ENCODE measurements around the gene OAS1.
"Not testable (repeated sequence)": the region's sequence is repeated elsewhere in the genome, so short reads cannot be mapped to it uniquely, and the experiment has no call there.

OAS1 gene

GRCh38 chr12:112936927-112937326, 30.2 kb downstream of the OAS1 start:
- DNase-seq (ENCODE audit: low spot score), result no peak

DNA sequence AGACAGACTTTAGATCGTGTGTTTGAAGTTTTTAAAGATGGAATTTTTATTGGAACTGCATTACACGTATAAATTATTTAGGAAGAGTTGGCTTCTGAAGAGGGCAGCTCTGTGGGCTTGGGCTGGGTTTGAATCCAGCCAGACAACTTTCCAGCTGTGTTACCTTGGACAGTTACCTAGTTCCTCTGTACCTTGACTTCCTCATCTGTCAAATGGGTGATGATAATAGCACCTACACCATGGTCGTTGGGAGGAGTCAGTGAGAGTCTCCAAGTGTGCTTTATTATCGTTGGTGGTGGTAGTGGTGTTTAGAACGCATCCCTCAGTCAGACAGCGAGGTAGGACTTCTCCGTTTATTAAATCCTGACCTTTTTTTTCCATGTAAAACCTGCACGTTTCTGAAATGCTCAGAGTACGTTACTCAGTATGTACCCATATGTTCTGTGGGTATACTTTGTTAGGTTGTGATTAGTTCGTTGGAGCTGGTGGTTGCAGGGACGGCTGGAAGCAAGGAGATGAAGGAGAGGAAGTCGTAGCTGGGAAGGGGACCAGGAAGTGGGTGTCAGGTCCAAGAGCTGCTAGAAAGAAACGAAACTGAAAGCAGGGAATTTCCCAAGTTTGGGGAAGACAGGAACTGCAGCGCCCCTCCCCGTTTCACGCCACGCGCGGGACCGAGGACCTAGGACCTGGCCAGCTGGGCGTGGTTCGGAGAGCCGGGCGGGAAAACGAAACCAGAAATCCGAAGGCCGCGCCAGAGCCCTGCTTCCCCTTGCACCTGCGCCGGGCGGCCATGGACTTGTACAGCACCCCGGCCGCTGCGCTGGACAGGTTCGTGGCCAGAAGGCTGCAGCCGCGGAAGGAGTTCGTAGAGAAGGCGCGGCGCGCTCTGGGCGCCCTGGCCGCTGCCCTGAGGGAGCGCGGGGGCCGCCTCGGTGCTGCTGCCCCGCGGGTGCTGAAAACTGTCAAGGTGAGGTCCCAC, 31.3 kb downstream of the OAS1 start, which contains the start of gene OAS3:
Gene OAS3 (plus strand): TSS at position 734 of the 979 bp plus-strand sequence. CDS start 57 bp downstream, at position 791.
- DNase-seq (ENCODE audit: low spot score), result peak; percentile 87

GRCh38 chr12:112938751-112939150, 32.0 kb downstream of the OAS1 start:
- DNase-seq (ENCODE audit: low spot score), result no peak

DNA sequence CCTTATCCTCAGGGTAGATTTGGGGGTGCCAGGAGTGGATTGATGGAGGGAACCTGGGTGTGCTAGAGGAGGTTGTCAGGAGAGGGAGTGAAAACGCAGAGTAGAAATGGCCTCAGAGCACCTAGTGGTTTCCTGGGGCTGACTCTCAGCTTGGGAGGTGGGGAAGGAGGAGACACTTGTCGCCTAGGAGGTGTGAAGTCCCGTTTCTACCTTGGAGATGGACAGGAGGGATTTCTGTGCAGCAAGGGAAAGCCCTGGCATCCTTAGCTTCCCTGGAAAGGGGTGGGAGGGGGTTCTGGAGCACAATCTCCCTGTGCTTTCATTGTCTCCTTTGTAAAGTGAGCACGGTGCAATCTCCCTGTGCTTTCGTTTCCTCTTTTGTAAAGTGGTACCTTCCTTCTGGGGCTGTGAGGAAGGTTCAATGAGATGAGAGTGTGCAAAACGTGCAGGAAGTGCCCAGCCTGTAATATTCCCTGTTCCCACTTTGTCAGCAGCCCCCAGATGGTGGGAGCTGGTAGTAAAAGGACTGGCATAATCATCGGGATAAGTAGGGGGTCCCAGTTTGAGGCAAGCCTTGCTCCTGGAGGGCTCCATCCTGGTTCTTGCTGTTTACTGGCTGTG, 33.1 kb downstream of the OAS1 start:
- no peak for DNase-seq (ENCODE audit: low spot score)

- no peak for DNase-seq (ENCODE audit: low spot score)
Observed at GRCh38 chr12:112941528-112942335, 35.0 kb downstream of the OAS1 start.

GRCh38 chr12:112942572-112942971, 35.8 kb downstream of the OAS1 start:
- no peak for DNase-seq (ENCODE audit: low spot score)

- no peak for DNase-seq (ENCODE audit: low spot score)
Observed at GRCh38 chr12:112944024-112944690, 37.4 kb downstream of the OAS1 start.

- no peak for DNase-seq (ENCODE audit: low spot score)
Observed at GRCh38 chr12:112945515-112945914, 38.8 kb downstream of the OAS1 start.

DNA sequence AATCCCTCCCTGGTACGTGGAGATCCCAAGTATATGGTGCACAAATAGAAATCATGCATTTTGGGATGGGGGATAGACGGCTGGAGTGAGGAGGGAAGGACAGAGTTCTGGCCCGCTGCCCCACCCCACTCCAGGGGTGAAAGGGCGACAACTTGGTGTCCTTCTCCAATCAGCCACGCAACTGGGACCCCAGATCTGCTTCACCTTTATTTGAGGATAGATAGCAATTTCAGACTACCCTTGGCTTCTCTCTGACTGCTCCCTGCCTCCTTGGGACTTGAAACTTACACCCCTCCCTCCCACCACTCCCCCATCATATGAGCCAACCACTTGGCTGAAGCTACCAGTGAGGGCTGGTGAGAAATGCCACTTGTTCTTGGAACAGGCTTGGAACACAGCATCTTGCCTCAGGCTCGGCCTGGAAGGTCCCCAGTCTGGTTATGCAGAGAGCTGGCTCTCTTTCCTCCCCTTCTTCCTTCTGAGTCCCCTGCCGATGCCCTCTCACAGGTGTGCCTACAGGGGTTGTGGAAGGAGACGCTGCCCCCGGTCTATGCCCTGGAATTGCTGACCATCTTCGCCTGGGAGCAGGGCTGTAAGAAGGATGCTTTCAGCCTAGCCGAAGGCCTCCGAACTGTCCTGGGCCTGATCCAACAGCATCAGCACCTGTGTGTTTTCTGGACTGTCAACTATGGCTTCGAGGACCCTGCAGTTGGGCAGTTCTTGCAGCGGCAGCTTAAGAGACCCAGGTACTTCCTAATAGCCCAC, 39.7 kb downstream of the OAS1 start:
- DNase-seq (ENCODE audit: low spot score), result no peak

DNA sequence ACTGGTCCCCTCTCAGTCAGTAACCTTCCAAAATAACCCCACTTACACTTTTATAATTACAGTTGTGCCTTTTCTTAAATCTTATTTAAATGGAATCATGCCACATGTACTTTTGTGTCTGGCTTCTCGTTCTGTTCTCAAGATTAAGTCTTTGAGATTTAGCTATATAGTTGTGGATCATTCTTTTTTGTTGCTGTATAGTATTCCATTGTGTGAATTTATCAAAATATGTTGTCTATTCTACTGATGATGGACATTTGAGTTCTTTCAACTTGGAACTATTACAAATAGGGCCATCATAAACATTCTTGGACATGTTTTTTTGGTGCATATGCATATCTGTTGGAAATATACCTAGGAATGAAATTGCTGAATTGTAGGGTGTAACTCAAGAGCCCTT, 40.6 kb downstream of the OAS1 start:
- DNase-seq (ENCODE audit: low spot score), result no peak

- DNase-seq (ENCODE audit: low spot score), result no peak
Observed at GRCh38 chr12:112947761-112948160, 41.0 kb downstream of the OAS1 start.

- DNase-seq (ENCODE audit: low spot score), result no peak
Observed at GRCh38 chr12:112948806-112949205, 42.0 kb downstream of the OAS1 start.

DNA sequence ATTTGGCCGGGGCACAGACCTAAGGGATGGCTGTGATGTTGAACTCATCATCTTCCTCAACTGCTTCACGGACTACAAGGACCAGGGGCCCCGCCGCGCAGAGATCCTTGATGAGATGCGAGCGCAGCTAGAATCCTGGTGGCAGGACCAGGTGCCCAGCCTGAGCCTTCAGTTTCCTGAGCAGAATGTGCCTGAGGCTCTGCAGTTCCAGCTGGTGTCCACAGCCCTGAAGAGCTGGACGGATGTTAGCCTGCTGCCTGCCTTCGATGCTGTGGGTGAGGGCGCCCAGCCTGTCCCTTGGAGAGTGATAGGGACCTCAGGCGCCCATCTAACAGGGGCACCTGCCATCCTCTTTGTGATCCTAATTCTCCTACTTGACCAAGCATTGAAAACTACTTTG, 43.9 kb downstream of the OAS1 start:
- no peak for DNase-seq (ENCODE audit: low spot score)

- DNase-seq (ENCODE audit: low spot score), result not testable (repeated sequence)
Observed at GRCh38 chr12:112957125-112957524, 50.4 kb downstream of the OAS1 start.

DNA sequence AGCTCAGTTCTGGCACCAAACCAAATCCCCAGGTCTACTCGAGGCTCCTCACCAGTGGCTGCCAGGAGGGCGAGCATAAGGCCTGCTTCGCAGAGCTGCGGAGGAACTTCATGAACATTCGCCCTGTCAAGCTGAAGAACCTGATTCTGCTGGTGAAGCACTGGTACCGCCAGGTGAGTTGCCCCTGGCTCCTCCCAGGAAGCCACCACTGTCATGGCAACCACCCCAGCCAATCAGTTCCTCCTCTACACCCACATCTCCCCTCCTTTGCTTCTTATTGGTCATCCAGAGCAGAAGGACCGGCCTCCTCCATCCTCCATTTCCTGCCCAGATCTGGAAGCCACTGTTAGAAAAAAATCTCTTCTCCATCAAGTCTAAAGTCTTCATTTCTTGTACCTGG, 54.3 kb downstream of the OAS1 start:
- no peak for DNase-seq (ENCODE audit: low spot score)

DNA sequence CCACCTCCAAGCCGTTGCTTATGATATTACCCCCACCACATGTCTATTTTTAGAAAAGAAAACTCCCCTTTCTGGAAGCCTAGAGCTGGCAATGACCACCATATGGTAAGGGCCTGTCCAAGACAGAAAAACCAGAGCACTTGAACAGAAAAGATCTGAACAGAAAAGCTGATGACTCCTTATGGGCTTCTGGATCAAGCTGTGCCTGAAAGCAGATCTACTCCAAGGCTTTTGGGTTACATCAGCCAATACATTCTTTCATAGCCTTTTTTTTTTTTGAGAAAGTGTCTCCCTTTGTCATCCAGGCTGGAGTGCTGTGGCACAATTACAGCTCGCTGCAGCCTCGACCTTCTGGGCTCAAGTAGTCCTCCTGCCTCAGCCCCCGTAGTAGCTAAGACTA, 54.8 kb downstream of the OAS1 start:
- DNase-seq (ENCODE audit: low spot score), result no peak

DNA sequence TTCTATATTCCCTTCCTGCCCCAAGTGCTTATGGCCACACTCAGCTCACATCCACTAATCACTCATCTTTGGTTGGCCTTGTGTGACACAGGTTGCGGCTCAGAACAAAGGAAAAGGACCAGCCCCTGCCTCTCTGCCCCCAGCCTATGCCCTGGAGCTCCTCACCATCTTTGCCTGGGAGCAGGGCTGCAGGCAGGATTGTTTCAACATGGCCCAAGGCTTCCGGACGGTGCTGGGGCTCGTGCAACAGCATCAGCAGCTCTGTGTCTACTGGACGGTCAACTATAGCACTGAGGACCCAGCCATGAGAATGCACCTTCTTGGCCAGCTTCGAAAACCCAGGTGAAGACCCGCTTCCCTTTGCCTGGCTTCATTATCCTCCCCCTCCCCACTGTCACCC, 55.8 kb downstream of the OAS1 start:
- DNase-seq (ENCODE audit: low spot score), result no peak

- no peak for DNase-seq (ENCODE audit: low spot score)
Observed at GRCh38 chr12:112963227-112963861, 56.6 kb downstream of the OAS1 start.

- no peak for DNase-seq (ENCODE audit: low spot score)
Observed at GRCh38 chr12:112964067-112964670, 57.4 kb downstream of the OAS1 start.

DNA sequence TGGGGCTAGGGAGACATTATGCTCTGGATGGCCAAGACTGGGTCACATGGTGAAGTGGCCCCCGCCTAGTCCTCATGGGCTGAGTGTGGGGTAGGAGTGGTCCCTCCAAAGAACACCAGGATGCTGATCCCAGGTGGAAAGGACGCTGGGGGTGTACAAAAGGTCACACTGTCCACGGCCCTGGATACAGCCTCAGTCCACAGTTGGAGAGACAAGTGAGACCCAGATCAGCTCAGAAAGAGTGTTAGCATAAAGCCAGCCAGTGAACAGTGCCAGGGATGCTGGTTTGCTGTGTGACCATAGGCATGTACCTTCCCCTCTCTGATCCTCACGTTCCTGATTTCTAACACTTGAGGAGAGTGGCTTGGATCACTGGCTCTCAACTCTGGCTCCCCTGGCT, 58.2 kb downstream of the OAS1 start:
- no peak for DNase-seq (ENCODE audit: low spot score)
